Tongue (tissue), 2 donors: ENCODE measurements around the gene SMAD5. TPM values are rescaled to one million over a fixed set of nuclear protein-coding genes. Genes with fewer than 3 reads are reported as not detected.

Experiments used
- DNase-seq: peaks from one replicate; pipeline ENCODE4 v3.0.0-alpha.2; 2015
- total RNA-seq: library from RNA; depleted of rRNA; stranded (reverse); fragments of >200 nt; gene quantifications from one replicate; pipeline ENCODE4 v1.2.3, GENCODE V29; 2014

Gene SMAD5
- total RNA-seq, 1 donor from 2014 or later: 72.2 TPM

- no peak for DNase-seq
These were observed 23.1 kb downstream of the SMAD5 start for GRCh38 chr5:136155761-136156160.

DNA sequence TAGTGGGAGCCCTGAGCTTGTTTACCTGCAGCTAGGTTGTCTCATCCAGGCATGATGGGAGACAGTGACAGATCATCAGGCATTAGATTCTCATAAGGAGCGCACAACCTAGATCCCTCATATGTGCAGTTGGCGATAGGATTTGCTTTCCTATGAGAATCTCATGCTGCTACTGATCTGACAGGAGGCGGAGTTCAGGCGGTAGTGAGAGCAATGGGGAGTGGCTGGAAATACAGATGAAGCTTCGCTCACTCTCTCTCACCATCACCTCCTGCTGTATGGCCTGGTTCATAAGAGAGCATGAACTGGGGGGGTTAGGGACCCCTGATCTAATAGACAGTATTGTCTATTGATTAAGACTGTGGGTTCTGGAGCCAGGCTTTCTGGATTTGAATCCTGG lies 24.9 kb downstream of the SMAD5 start:
- no peak for DNase-seq

GRCh38 chr5:136159457-136159856 lies 26.8 kb downstream of the SMAD5 start:
- peak; percentile 34 for DNase-seq

DNA sequence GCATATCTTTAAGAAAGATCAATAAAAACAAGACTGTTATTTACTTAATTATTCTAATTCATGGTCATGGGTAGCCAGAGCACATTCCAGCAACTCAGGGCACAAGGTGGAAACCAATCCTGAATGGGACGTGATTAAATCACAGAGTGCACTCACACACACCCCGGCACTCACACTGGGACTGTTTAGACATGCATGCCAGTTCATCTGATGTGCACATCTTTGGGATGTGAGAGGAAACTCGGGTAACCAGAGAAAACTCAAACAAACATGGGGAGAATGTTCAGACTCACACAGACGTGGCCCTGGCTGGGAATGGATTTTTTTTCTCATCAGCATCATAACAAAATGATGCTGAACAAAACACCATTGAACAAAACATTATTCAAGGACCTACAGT lies 29.4 kb downstream of the SMAD5 start:
- DNase-seq: no peak

GRCh38 chr5:136164226-136164625 lies 31.6 kb downstream of the SMAD5 start:
- DNase-seq: no peak

GRCh38 chr5:136166909-136167308 lies 34.3 kb downstream of the SMAD5 start:
- no peak for DNase-seq

GRCh38 chr5:136169218-136169617 lies 36.6 kb downstream of the SMAD5 start:
- DNase-seq: no peak

- DNase-seq: peak; percentile 74
These were observed 41.5 kb downstream of the SMAD5 start for GRCh38 chr5:136174021-136174659.

- no peak for DNase-seq
These were observed 50.0 kb downstream of the SMAD5 start for GRCh38 chr5:136182618-136183017.

DNA sequence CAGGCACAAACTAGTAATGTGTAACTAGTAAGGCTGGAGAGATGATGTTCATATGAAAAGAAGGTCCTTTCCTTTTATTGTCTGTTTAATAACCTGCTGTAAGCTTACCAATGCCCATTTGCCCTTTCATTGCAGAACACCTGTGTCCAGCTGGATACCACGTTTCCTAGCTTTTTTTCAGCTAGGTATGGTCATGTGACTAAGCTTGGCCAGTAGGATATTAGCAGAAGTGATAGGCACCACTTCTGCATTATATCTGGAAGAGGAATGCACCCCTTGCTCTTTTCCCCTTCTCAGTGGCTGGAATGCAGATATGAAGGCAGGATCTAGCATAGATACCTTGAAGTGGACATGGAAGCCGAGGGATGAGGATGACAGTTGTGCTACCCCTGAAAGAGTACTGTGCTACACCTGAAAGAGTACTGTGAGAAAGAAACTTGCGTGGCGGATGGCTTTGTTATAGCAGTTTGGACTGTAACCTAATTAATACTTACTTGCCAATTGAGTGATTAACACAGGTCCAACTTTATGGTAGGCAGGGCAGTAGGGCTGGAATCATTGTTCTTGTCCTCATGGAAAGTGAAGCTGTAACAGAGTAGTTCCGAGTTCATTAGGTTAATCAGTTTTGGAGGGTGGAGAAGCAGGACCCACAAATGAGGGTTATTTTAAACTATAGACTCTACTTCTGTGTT lies 53.5 kb downstream of the SMAD5 start:
- no peak for DNase-seq

- DNase-seq: no peak
These were observed 54.2 kb downstream of the SMAD5 start for GRCh38 chr5:136186796-136187195.

DNA sequence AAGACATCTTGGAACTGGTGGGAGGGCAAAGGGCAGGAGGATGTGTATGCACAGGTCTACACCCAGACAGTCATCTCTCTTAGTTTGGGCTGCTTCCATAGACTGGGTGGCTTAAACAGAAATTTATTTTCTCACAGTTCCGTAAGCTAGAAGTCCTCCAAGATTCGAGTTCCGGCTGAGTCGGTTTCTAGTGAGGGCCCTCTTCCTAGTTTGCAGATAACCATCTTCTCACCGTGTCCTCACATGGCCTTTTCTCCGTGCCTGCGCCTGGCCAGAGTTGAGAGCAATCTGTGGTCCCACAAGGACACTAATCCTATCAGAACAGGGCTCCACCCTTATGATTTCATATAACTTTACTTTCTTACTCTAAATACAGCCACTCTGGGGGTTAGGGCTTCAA lies 56.2 kb downstream of the SMAD5 start:
- no peak for DNase-seq

DNA sequence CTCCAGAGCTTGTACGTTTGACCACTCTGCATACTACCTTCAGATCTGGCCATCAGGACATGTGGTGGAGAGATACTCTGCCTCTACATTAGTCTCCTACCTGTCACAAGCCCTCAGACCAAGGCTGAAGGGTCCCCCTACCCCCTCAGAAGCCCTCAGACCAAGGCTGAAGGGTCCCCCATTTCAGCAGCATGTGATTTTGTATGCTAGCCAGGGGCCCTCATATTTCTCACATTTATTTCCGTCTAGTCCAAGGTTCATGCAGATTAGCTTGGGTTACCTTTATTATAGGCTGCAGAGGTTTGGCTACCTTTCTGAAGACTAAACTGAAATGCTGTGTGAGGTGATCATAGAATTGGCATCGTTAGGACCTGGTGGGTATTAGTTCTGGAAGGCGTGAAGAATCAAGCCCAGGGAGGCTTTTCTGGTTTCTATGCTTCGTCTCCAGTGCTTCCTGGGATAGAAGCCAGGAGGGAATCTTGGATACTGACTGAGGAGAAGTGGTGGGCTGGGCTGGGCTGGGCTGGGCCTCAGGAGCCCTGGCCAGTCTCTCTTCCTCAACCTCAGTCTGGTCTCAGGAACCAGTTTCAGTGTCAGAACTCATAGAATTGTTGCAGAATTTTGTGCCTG lies 57.6 kb downstream of the SMAD5 start:
- peak; percentile 43 for DNase-seq

GRCh38 chr5:136190904-136191303 lies 58.3 kb downstream of the SMAD5 start:
- DNase-seq: no peak

DNA sequence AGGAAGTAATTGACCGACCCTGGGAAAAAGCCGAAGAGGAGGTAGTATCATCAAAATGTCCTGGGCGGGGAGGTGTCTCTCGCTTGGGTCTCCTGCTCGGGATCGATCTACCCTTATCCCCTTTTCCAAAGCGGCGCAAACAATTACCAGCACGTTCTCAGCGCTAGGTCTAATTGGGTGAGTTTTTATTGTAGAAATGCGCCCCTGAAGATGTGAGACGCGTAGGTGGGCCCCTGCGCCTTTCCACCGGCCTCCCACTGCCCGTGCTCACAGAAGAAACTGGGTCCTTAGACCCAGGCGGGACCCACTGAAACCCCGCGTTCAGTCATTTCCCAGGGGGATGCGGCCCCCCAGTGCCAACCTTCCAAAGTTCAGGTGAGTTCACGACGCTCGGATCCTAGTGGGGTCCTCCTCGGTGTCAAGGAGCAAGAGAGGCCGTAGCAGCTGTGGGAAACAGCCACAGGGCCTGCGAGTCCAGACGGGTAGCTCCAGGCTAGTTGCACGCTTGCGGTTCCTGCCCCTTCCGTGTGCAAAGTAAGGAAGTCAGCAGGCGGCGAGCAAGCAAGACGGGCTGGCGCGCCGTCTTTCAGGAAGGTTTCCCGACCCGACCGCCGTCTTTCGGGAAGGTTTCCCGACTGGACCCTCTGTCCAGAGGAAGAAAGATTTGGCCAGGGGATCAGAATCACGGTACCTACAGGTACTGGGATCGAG lies 58.8 kb downstream of the SMAD5 start:
- DNase-seq: peak; percentile 34

- DNase-seq: peak; percentile 29
These were observed 59.4 kb downstream of the SMAD5 start for GRCh38 chr5:136192015-136192525.

DNA sequence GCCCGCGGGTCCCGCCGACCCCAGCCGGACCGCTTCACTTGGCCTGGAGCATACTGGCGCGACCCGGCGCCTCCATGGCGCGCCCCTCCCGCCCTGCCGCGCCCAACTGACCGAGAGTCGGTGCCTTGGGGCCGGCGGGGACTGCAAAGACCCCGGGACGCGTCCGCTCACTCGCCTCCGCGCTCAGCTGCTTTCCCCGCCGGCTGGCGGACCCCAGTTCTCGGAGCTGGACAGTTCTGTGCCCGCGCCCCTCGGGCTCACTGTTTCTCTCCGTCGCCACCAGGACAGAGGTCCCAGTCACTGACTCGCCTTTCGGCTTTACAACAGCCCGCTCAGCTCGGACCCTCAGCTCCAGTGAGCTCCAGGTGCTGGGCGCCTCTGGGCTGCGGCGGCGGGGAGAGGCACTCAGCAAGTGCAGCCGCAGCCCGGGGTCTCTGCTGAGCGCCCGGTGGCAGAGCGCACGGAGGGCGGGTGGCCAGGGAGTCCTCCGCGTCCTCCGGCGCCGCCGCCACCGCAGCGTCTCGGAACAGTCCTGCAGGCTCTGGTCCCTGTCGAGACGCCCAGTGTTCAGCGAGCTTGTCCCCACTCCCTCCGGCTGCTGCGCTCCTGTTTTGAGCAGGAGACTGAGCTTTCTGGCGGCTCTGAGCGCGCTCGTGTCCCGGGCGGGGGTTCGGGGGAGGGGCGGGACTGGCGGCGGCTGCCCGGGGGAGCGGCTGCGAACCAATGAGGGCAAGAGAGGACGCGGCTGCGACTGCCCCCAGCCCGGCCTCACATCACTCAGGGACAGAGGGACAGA lies 60.1 kb downstream of the SMAD5 start, which contains the start of gene SMIM32:
Gene SMIM32, minus strand, starts transcription at position 637 of the 796 bp plus-strand sequence. CDS start 638 bp downstream, outside the sequence.
- peak; percentile 74 for DNase-seq

DNA sequence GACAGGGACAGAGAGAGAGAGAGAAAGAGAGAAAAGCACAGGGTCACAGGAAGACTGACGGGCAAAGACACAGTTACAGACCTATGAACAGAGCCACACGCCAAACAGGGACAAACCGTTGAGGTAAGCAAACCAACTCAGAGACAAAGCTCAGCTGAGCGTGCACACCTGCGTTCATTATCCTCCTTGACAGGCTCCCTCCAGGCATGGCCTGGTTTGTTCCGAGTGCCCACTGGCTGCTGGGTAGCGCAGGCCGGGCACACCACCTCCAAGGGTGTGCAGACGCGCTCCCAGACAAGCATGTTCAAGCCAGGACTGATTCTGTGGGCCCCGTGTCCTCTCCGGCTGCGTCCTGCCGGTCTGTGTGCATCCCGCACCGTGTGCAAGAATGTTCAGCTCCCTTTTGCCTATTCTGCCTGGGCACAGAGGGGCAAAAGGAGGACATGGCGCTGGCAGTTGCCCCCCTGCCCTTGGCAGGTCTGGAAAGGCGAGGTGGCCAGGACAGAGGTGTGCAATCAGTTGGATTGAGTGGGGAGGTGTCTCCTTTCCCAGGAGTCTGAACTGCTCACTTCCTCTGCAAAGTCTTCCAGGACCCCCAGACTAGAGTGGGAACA lies 60.8 kb downstream of the SMAD5 start:
- no peak for DNase-seq

- no peak for DNase-seq
These were observed 61.9 kb downstream of the SMAD5 start for GRCh38 chr5:136194576-136194975.

GRCh38 chr5:136195971-136196820 lies 63.6 kb downstream of the SMAD5 start:
- peak; percentile 41 for DNase-seq
